GM18867 (cell line): ENCODE data around the gene JAK2.
"Not testable (repeated sequence)": the region's sequence is repeated elsewhere in the genome, so short reads cannot be mapped to it uniquely, and the experiment has no call there.

Experiments
- ATAC-seq: cut with Tn5 transposase; IDR thresholded peaks from one replicate; pipeline ENCODE4 v1.9.1; 2021; ENCODE audit warnings: mild to moderate bottlenecking, moderate library complexity; ENCODE audit not compliant: unreplicated experiment

JAK2 gene

DNA sequence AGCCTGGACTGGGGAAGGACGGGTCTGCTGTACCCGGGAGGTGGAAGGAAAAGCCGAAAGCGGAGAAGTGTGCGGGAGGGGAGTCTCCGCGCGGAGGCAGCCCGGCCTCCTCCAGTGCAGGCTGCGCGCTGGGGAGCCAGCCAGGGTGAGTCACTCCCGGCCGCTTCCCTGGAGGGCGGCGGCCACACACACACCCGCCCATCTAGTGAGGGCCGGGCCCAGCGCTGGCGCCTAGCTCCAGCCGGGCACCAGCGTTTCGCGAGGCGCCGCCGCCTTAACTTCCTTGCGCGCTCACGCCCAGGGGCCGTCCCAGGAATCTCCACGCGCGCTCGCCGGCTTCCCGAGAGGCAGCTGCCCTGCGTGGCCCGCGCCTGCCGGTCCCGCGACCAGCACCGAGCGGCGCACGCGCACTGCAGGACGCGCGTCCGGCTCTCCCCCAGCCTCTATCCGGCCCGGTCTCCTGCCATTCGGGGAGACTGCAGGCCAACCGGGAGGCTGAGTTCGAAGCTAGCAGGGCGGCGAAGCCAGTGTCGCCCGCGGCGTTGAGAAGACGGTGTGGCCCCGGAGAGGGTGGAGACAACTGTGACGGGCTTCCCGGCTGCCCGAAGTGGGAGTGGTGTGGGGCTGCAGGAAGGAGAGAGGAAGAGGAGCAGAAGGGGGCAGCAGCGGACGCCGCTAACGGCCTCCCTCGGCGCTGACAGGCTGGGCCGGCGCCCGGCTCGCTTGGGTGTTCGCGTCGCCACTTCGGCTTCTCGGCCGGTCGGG lies at the start of gene JAK2:
Gene JAK2 (plus strand): TSS at position 652 of the 765 bp plus-strand sequence. CDS start 36,716 bp downstream, outside the sequence.
- ATAC-seq, result peak; percentile 71

DNA sequence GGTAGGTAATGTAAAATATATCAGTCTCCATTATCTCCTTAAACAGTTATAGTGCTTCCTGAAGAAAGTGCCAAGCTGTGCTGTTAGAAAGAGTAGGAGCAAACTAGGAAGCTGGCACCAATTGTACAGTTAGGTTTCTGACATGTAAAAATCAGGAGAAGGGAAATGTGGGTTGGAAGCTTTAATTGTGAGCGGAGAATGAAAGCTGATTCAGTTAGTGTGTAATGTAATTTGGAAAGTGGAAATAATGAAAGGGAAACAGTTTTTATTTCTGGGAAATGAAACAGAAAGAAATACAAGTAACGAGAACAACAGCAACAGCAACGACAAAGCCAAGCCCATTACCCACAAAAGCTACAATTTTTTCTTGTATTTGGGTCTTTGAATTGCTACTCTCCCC lies 48.8 kb upstream of the JAK2 start:
- ATAC-seq, result peak; percentile 31

DNA sequence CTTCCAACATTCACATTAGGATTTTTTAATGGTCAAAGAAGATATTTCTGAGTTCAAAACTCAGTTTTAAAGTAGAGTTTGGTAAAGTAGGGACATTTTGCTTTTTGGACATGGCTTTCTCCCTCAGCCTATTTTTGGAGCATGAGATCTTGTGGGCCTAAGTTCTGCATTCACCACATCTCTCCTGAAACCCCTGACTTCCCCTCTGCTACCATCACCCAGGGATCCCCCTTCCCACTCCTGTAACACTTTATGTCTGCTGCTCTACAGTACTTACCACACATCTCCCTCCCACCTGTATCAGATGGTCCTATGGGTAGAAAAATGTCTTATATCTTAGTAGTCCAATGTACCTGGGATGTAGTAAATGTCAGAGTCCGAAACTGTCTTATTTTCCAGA lies 48.2 kb upstream of the JAK2 start:
- peak; percentile 33 for ATAC-seq

DNA sequence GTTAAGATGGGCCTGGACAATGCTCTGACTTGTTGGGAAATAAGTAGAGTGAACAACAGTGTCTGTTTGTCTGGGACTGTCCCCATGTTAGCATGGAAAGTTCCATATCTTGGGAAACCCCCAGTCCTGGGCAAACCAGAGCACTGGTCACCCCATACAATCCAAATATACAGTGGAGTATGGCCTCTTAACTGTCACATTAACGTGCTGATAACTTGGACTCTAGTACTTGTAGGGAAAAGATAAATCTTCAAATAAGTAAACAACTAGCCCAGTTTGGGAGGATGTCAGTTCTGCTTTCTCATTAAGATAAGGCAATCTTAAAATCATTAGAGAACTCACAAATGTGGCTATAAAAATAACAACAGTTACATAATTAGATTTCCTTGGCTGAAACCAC lies 47.6 kb upstream of the JAK2 start:
- no peak for ATAC-seq

DNA sequence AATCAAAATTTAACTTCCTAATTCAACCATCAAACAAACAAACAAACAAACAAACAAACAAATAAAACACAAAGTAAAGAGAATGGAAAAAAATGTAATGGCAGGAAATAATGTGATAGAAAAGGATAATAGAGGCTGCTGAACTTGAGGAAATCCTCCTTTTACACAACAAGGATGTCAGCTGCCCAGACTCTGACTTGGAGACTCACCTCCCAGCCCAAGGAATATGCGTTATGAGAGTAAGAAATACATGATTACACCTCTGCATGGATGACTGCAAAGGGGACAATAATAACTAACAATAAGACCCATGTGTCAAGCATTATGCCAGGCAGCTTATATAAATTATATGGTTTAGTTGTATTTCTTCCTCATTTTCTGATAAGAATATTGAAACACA lies 46.6 kb upstream of the JAK2 start:
- ATAC-seq, result no peak

DNA sequence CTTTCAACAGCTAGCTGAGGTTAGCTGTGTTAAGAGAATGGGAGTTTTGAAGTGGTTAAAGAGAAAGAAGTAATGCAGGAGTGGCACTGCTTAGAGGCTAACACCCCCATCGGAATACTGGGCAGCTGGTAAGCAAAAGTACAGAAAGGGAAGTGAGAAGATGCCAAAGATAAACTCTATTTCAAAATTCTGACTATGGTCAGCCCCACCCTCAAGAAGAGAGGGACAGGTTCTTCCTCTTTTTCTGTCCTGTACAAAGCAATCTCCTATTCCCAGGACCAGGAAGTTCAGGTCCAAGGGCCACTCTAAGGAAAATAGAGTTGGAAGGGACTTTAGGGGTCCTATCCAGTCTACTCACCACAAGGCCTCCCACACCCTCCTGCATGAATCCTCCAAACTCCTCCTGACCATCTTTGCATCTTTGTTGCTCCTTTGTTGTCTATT lies 45.9 kb upstream of the JAK2 start:
- peak; percentile 88 for ATAC-seq

DNA sequence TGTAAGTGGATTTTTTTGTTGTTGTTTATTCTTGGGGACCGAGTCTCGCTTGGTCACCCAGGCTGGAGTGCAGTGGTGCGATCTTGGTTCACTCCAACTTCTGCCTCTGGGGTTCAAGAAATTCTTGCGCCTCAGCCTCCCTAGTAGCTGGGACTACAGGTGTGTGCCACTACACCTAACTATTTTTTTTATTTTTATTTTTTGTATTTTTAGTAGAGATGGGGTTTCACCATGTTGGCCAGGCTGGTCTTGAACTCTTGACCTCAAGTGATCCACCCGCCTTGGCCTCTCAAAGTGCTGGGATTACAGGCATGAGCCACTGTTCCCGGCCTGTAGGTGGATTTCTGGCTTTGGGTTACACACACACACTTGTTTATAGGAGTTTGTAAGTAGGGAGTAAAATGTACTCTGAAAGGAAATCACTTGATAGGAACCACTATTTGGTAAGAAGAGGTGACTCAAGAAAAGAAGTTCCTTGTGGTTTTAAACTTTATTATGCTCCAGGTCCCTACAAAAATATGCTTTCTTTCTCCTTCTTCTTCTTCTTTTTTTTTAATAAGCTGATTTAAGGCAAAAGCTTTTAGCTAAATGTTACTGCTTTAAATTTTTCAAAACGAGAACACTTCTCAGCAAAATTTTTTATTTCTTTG lies 42.9 kb upstream of the JAK2 start:
- ATAC-seq, result not testable (repeated sequence)

DNA sequence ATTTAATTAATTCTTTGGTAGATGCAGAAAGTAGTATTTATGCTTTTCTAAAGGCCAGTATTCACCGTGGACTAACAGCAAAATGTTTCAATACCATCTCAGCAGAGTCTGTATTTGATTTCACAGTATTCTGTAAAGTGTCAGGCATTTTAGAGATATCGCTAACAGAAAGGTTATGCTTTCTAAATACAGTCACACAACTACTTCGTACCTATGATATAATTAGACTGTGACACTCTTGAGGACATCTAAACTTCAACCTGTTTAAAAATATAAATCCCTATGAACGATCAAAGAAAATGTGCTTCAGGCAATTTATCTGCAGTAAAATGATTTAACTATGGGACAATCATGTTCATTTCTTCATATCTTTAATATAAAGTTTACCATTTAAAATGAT lies 41.7 kb upstream of the JAK2 start:
- no peak for ATAC-seq

DNA sequence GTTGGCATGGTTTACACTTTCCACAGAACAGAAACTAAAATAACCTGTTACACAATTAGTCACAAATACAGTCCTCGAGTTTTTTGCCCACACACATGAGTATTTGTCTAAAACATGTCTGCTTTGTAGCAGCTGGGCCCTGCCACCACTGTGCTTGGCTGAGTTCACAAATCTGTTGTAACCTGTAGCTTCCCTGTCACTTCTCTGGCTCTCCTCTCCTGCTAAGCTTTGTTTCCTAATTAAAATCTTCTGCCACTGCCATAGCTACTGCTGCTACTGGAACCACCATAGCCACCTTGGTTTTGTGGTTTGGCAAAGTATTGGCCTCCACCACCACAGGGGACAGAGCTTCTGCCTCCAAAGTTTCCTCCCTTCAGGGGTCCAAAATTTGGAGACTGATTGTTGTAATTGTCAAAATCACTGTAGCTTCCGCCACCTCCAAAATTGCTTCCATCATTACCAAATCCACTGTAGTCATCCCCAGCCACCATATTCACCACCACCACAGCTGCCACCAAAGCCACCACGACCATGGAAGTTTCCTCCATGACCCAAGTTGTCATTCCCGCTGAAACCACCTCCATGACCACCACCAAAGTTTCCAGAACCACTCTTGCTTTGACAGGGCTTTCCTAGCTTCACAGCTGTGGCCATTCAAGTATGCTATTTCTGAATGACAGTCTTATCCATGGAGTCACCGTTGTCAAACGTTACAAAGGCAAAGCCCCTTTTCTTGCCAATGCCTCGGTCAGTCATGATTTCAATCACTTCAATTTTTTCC lies 40.5 kb upstream of the JAK2 start:
- ATAC-seq, result not testable (repeated sequence)

DNA sequence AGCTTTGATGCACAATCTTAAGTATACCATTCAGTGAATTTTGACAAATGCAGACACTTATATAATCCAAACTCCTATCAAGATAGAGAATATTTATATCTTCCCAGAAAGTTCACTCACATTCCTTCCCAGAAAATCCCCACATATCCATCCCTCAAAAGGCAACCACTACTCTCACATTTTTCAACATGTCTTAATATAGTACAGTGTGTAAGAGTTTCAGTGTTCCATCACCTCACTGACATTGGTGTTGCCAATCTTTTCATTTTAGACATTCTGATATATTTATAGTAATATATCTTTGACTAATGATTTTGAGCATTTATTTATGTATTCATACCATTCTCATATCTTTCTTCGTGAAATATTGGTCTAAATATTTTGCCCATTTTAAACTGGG lies 38.1 kb upstream of the JAK2 start:
- no peak for ATAC-seq

DNA sequence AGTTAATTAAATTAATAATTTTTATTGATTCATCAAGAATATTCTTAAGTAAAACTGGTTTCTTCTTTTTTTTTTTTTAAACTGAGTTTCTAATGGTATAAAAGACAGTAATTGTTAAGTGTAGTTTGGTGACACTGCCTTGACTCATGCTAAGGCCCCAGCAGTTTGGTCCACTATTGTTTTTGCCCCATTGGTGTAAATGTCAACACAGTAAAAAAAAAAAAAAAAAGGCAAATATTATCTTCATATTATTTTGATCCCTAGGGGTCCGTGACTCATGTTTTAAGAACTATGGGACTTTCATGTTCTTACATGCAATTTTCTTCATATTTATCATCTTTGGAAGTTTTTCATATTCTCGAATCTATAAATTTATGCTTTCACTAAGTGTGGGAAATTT lies 29.2 kb upstream of the JAK2 start:
- ATAC-seq, result no peak

DNA sequence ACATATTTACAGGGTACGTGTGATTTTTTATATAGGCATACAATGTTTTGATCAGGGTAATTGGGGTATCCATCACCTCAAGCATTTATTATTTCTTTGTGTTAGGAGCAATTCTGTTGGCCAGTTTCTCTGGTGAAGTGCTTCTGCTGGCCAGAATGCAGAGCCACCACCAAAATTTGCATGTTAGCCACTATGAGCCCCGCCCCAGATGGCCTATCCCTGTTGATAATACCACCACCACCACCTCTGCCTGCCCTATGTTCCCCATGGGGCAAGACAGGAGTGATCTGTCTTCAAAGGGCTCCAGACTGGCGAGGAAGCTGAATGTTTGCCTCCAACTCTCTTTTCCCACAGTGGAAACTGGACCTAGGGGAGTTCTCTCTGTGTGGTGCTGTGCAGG lies 26.0 kb upstream of the JAK2 start:
- no peak for ATAC-seq

DNA sequence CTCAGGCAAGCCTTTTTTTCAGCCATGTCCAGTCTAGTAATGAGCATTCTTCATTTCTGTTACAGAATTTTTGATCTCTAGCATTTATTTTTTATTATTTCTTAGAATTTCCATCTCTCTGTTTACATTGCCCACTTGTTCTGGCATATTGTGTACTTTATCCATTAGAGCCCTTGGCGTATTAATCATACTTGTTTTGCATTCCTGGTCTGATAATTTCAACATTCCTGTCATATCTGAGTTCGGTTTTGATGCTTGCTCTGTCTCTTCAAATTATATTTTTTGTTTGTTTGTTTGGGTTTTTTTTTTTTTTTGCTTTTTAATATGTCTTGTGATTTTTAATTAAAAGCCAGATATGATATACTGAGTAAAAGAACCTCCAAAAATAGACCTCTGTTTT lies 23.0 kb upstream of the JAK2 start:
- ATAC-seq, result no peak

DNA sequence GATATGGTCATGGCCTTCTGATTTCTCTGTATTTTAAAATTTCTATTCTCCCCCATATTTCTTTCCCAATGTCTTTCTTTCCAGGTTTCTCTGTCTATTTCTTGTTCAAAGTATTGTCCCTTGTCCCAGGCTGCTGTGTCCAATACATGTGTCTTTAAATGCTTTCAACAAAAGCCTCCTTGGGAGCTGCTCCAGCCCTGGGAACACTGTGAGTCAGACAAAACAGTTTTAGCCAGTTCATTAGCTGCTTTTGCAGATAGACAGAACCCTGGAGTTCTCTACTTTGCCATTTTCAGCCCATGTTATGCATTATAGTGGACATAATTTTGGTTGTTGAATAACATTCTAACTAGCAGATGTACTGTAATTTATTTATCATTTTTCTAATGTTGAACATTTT lies 20.5 kb upstream of the JAK2 start:
- ATAC-seq, result no peak

DNA sequence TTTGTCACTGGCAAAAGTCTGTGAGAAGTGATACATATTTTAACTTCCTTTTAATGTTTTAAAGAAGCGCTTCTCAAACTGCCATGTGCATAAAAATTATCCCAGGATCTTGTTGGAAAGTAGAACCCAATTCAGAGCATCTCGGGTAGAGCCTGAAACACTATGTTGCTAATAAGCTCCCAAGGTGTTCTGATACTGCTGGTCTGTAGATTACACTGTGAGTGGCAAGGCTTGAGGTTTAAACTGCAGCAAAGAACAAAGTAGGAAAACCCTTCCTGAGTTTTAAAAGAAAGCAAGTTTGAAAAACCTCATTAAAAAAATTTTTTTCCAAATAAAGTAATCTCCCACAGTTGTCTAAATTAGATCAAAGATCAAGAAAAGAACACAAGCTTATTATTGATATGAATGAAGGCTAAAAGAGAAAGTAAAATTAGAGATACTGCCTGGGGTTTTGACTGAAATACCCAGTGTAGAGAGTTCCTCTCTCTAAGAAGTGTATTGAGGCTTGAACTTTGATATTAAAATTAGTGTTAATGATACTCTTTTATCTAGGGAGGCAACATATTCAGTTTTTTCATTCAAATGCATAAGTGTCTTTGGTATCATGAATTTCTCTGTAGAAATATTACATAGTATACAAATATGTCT lies 19.8 kb upstream of the JAK2 start:
- no peak for ATAC-seq

DNA sequence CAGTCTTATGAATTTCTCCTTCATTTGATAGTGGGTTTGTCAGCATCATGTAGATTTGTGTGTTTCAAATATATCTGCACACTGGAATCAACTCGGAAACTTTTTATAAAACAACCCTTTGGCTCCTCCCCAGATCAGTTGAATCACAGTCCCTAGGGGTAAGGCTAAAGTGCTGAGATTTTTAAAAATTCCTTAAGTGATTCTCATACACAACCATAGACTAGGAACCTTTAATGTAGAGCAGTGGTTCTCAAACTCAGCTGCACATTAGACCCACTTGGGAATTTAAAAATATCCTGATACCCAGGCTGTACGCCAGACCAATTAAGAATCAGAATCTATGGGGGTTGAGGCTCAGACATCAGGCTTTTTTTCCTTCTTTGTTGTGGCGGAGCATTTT lies 17.5 kb upstream of the JAK2 start:
- ATAC-seq, result no peak

DNA sequence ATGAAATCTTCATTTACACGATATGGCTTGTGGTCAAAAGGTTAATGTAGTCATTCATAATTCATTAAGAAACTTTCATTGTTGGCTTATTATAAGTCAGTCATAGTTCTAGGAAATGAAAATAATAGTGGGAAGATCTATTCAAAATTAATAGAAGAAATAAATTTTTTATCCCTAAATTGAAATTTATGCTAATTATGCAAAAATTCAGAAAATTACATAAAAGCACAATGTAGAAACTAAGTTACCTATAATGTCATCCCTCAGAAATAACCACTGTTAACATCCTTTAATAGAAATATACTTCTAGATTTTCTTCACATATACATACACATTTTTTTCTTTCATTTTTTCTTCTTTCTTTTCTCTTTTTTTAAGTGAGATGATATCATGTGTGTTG lies 15.9 kb upstream of the JAK2 start:
- ATAC-seq, result no peak

DNA sequence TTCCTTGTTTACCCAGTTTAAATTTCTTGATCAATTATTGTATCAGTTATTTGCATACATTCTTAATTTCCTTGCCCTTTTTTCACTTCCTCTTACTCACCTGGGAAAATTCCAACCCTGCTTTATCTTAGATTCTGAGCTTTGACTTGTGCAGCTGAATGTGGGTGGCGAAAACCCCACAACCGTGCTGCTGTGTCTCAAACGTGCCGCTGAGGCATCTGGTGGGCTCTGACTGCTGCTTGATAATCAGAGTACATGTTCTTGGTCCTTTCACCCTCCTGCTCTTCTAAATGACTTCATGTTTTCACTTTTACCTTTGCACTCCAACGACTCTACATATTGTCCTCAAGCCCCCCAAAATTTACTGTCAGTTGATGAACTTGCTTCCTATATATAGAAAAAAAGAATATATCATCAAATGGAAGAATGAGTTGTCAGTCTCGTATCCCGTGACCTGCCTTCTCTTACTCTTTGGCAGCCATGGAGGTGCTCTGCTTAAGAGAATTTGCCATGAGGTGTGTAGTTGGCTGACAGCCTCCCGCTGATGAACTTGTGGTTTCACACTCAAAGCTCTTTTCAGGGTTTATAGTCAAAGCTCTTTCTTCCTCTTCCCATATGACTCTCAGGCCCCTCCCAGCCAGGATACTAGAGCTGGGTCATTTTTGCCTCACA lies 14.0 kb upstream of the JAK2 start:
- peak; percentile 89 for ATAC-seq

DNA sequence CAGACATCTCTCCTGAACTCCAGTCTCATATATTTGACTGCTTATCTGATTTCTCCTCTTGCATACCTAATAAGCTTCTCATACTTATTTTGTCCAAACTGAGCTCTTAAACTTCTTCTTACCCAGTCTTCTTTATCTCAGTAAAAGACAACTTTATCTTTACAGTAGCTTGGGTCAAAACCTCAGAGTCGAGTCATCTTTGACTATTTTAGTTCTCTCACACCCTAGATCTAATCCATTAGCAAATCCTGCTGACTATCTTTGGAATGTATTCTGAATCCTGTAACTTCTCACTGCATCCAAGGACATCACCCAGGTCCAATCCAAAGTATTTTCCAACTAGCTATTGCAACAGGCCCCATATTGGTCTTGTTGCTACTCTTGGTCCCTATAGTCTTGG lies 11.8 kb upstream of the JAK2 start:
- ATAC-seq, result no peak

DNA sequence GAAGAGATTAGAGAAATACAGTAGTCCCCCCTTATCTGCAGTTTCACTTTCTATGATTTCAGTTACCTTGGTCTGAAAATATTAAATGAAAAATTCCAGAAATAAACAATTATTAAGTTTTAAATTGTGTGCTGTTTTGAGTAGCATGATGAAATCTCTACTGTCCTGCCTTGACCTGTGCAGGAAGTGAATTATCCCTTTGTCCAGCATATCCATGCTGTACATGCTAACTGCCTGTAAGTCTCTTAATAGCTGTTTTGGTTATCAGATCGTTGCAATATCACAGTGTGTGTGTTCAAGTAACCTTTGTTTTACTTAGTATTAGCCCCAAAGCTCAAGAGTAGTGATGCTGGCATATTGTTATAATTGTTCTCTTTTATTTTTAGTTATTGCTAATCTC lies 11.2 kb upstream of the JAK2 start:
- ATAC-seq, result no peak

DNA sequence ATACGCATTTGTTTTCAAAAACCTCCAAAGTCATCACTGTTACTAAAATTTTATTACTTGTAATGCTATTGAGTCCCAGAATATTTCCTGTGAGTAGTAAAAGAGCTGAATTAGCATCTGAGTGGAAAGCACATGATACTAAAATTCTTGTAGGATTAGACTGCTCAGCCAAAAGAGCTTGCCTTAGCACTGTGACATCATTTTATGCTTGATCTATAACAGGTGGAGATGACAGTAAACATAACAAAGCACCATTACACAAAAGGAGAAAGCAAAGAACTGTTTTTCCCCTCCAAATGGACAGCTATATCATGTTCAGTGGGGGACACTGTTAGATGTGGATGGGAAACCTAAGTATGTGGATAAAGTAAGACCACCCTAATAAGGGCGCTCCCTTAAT lies 5.8 kb upstream of the JAK2 start:
- ATAC-seq, result no peak
